Stimulated activated CD4-positive, alpha-beta T cell treated with anti-CD3 and anti-CD28 coated beads, Interleukin-4, amount 100 ng/mL, for 4 hours (primary cell): ENCODE measurements around the gene ADAMTSL3.
"Not testable (repeated sequence)": the region's sequence is repeated elsewhere in the genome, so short reads cannot be mapped to it uniquely, and the experiment has no call there.

Experiments
- DNase-seq, 2 experiments: peaks; one replicate each; pipeline ENCODE4 v3.0.0-alpha.2; 2020

The ADAMTSL3 gene

GRCh38 chr15:83935774-83936173, 281.9 kb downstream of the ADAMTSL3 start:
- no peak for DNase-seq

- DNase-seq: no peak
Observed at GRCh38 chr15:83940136-83940535, 286.2 kb downstream of the ADAMTSL3 start.

DNA sequence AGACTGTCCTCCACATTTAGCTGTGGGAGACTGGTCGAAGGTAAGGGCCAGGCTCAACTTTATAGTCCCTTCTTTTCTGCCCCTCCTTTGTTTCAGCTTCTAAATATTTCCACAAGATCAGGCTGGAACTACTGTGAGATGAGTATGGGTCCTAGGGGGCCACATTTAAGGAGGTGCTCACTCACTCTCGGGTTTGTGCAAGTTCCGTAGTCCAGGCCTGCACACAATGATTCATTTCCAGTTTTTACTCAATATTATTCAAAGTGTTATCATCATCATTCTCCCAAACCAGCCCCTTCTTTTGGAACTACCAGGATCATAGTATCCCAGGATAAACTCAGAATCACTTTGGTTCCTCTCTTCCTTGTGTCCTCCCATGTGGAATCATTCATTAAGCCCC, 289.1 kb downstream of the ADAMTSL3 start:
- no peak for DNase-seq

- no peak for DNase-seq
Observed at GRCh38 chr15:83943849-83944404, 290.0 kb downstream of the ADAMTSL3 start.

DNA sequence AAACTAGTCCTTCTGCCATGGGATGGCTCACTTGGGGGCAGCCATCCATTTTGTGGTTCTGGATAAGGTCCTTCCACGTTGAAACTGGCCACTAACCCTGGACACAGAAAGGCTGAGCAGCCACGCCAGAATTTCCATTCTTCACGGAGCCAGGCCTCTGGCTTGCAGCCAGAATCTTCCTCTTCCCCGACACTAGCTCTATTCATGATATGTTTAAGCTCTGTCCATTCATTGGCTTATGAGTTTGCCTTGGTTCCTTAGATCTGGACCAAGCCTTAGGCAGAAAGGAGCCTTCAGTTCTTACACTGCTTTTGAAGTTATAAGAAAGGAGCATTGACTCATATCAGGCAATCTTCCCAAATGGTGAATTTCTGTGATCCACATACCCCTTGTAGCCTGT, 293.2 kb downstream of the ADAMTSL3 start:
- no peak for DNase-seq

DNA sequence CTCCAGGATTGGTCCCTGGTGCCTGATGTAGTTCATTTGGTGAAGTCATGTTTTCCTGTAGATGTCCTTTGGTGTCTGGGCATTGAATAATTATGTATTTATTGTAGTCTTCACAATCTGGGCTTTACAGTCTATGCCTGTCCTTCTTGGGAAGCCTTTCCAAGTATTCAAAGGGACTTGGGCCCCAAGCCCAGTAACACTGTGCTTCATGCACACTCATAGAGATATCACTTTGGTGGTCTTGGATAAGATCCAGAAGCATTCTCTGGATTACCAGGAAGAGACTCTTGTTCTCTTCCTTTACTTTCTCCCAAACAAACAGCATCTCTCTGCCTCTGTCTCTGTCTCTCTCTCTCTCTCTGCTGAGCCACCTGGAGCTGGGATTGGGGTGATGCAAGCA, 300.6 kb downstream of the ADAMTSL3 start:
- DNase-seq: no peak

DNA sequence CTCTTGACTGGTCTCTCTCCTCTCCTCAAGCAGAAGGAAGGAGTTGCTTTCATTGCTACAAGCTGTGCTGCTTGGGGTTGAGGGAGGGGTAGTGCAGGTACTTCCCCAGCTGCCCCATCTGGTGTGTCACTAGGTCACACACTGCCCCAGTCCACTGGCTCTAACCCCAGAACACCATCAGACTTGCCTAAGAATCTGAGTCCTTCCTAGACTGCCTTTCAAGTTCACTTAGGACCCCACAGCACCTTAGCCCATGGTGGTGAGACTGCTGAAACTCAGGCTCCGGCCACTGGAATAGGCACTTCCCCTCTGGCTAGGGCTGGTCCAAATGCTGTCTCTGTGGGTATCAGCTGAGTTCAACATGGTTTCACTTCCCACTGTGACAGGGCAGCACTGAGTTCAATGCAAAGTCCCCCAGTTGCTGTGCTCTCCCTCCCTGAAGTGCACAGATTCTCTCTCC, 301.9 kb downstream of the ADAMTSL3 start:
- DNase-seq: no peak

- DNase-seq: no peak
Observed at GRCh38 chr15:83956887-83957286, 303.0 kb downstream of the ADAMTSL3 start.

- no peak for DNase-seq
Observed at GRCh38 chr15:83959477-83959876, 305.6 kb downstream of the ADAMTSL3 start.

DNA sequence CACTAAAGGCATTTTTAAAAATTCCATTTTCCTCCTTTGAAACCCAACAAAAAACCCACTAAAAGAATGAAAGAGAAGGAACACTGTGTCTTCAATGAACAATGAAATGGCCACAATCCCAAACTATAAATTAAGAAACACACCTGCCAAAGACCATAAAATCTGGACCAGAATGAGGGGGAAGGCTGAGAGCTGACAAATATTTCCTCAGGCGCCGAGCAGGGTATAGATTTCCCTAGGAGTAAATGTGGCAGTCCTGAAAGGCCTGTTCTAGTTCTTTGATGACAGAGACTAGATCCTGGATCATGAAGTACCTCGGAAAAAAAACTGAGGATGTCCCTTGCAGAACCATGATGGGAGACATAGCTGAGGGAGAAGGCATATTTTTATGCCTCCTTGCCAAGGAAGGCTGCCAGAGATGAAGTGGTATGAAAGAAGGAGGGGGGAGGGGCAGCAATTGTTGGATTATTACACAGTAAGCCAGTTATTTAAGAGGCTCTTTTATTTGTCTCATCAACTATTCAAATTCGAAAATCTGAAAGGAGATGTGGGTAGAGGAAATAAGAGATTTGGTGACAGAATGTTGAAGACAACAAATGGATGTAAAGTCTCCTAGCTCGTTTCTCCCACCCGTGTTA, 306.4 kb downstream of the ADAMTSL3 start:
- no peak for DNase-seq

GRCh38 chr15:83961311-83961710, 307.4 kb downstream of the ADAMTSL3 start:
- DNase-seq: no peak

- DNase-seq: not testable (repeated sequence)
Observed at GRCh38 chr15:83964967-83965366, 311.0 kb downstream of the ADAMTSL3 start.

DNA sequence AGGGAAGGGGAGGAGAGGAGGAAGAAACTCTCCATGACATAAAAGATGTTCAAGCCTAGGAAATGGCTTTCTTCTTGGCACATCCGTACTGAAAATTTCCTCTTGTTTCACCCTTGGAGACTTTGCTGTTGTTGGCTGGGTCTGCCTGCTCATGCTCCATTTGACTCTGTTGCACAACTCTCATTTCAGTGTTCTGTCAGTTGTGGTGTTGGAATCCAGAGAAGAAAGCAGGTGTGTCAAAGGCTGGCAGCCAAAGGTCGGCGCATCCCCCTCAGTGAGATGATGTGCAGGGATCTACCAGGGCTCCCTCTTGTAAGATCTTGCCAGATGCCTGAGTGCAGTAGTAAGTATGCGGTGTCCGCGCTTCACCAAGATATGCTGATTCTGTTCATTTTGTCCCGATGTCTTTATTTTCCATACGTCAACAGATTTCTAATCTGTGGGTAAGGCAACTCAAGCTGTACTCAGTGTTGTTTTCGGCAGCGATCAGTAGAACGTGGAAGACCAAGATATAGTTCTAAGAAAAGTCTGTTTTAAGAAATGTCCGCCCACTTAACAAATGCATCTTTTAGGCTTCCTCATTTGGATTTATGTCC, 316.5 kb downstream of the ADAMTSL3 start:
- DNase-seq: no peak

DNA sequence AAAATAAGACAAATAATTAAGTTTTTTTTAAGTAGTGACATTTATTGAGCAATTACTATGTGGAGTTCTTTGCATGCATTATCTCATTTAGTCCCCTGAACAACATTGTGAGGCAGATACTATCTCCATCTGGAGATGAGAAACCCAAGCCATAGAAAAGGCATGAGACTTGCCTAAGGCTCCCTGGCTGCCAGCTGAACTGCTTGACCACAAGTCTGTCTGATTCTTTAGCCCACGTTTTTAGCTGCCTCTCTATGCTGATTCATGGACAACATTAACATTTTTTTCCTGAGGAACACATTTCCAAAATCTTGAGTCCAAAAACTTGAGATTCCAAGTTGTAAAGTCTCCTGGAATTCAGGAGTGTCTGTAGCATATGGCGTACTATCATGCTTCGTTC, 318.1 kb downstream of the ADAMTSL3 start:
- no peak for DNase-seq

DNA sequence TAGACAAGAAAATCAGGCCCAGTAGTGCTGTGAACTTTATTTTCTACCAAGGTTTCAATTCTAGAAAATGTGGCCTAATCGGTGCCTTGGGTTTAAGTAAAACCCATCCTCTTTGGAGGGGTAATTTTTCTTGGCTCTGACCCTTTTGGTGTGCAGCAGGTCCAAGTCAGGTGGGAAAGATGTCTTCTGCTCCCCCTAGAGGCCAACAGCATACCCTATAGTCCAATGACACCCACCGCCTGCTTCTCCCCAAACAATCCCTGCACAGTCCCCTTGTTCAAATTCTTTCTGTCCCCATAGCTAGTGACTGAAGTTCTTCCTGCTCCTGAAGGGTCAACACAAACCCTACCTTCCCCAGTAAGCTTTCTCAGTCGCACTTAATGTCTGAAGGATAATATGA, 319.9 kb downstream of the ADAMTSL3 start:
- no peak for DNase-seq

- DNase-seq: no peak
Observed at GRCh38 chr15:83977992-83978391, 324.1 kb downstream of the ADAMTSL3 start.

DNA sequence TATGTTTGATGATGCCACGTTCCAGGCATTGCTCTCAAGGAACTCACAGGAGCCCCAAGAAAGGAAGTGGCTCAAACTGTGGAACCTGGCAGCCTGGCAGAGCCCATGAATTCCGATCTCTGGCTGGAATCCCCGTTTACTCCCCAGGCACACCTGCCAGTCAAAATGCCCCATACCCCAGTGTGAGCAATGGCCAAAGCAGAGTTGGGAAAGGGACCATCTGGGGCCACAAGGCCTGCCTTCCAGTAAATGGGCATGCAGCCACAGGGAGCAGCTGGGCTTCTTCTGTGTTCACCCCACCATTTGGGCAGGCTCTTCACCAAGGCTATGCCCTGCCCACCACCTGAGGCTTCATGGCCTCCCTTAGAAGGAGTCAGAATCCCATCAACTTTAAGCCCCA, 324.7 kb downstream of the ADAMTSL3 start:
- DNase-seq: no peak

GRCh38 chr15:83980637-83981036, 326.7 kb downstream of the ADAMTSL3 start:
- no peak for DNase-seq

GRCh38 chr15:83982748-83983147, 328.8 kb downstream of the ADAMTSL3 start:
- no peak for DNase-seq

DNA sequence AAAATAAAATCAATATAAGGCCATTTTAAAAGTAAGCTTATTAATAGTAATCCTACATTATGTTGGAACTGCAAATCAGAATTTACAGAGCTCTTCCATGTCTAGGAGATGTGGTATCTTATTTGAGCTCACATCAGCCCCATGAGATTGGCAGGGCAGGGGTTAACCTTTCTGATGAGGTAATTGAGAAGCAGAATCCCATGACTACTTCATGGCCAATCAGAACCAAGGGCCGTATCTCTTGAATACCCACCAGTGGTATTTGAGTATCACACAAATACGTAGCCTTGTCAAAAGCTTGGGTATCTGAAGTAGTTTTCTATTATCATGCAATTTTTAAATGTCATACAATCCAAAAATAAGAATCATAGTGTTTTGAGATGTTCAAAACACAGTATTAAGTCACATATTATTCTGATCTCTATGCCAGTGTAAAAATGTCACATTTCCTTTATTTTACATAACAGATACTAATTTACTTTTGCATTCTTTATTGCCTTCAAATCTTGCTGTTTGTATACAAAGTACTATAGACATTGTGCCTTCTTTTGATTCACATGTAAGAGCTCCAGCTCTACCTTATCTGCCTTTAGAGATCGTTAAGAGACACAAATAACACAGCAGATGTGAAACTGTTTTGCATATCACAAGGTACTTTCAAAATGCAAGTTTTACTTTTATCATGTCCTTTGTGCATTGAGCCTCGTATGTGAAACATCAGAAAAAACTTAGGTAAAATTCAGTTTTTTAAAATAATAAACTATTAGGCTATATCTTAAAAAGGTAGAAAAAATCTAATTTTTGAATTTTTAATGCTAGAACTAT, 329.9 kb downstream of the ADAMTSL3 start:
- DNase-seq: no peak

DNA sequence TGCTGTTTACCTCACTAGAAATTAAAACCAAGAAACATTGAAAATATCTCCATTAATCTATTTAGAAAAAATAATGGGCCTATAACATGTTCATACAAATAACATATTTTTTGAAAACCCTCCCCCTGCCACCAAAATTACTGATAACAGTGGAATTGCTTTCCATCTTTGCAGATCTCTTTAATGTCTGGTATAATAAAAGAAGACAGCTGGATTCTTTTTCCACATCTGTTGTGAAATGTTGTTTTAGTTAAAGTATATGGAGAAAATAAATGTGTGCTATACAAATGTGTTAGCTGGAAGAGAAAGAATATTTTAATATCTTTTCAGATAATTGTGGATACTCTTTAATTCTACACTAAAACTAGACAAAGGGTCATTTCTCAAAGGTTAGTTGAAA, 330.7 kb downstream of the ADAMTSL3 start:
- DNase-seq: no peak

DNA sequence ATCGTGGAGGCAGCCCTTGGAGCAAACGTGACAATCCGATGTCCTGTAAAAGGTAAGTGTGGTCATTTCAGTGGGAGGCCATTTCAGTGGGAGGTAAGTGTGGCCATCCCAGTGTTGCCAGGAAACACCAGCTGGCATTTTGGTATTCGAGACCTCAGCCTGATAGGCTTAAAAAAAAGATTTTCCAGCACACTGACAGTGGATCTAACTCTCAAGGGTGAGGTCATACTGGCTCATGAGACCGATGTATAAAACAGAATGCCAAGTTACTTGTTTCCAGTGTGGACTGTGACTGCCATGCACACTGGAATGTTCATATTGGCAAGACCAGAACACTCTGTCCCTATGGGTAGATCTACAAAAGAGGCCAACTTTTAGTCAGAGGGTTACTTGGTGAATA, 337.2 kb downstream of the ADAMTSL3 start:
- DNase-seq: no peak

DNA sequence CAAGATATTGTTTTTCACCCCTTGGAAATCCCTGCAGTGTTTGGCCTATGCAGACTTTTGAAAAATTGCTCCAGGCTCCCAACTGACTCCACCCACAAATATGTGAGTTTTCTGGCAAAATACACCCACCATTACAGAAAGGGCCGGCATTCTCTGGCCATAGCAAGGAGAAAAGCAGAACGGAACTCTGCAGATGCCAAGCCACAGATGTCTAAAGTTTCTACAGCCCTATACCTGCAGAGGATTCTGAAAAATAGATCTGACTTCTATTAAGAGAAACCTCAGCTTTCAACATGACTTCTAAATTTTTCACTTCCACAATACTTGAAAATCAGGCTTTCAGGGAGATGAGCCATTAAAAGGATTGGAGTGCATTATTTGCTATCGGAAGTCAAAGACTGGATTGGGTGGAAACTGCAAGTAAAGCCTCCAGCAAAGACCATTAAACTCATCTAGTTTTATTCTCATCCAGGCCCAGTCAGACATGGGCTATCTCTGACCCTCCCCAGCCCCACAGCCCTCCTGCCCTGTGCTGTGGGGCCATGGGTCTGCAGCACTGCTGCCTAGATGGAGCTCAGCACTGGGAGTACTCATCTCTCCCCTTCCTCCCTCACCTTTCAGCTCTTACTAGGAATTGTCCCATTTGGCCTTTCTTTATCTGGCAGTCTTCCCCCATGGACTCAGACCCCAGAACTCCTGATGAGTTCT, 338.6 kb downstream of the ADAMTSL3 start:
- no peak for DNase-seq
